HCT116 (cell line): Measurements from ENCODE around the gene FLNC.

Experiments
- CBX3 ChIP-seq: IDR thresholded peaks from 2 replicates; pipeline ENCODE4 v1.6.1; 2012; ENCODE audit warnings: low read depth
- EZH2 ChIP-seq: fragments of 200-600 bp; sonication (generic); IDR thresholded peaks from 2 replicates; pipeline ENCODE4 v1.6.1; 2017; ENCODE audit warnings: antibody characterized with exemption, mixed run types
- POLR2A ChIP-seq: IDR thresholded peaks from 2 replicates; pipeline ENCODE4 v1.7.0; 2011; ENCODE audit warnings: borderline replicate concordance; ENCODE audit not compliant: insufficient read depth, insufficient read length; ENCODE audit errors: extremely low read depth
- SRF ChIP-seq: IDR thresholded peaks from 2 replicates; pipeline ENCODE4 v1.6.1; 2012; ENCODE audit warnings: low read depth
- TF ChIP-seq, protein P1 (sequence below), 3 experiments: fragments of 200-600 bp in 1 of 3; sonication (generic) in 1 of 3; IDR thresholded peaks in 2 of 3; conservative IDR thresholded peaks in 1 of 3; 2 replicates each; pipeline ENCODE4 v1.5.1; 2012 to 2017; ENCODE audit warnings: low read depth in 2 of 3, low read length in 2 of 3, antibody characterized with exemption in 1 of 3, borderline replicate concordance in 1 of 3, control low read depth in 1 of 3, mild to moderate bottlenecking in 1 of 3, mixed read lengths in 1 of 3, mixed run types in 1 of 3, moderate library complexity in 1 of 3; ENCODE audit not compliant: insufficient read depth in 1 of 3
- TF ChIP-seq, protein P2 (sequence below): IDR thresholded peaks from 2 replicates; pipeline ENCODE4 v1.6.1; 2012; ENCODE audit warnings: low read depth

DNA sequence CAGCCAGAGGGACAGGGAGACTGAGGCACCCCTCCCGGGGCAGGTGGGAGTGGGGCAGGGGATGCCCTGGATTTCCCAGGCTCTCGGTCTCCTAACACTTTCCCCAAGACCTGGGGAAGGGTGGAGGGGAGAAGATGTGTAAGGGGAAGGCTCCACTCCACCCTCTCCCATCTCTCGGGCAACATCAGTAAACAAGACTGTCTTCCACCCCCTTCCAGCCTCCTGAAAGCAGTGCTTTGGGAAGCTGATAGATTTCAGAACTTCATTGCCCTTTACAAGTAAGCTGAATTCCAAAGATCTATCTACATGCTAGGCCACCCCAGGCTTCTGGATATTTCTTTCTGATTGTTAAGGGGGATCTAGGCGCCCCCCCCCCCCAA, 3.7 kb downstream of the FLNC start:
- no peak for TF ChIP-seq EZH2
- no peak for TF ChIP-seq CBX3
- TF ChIP-seq, protein P1, sequence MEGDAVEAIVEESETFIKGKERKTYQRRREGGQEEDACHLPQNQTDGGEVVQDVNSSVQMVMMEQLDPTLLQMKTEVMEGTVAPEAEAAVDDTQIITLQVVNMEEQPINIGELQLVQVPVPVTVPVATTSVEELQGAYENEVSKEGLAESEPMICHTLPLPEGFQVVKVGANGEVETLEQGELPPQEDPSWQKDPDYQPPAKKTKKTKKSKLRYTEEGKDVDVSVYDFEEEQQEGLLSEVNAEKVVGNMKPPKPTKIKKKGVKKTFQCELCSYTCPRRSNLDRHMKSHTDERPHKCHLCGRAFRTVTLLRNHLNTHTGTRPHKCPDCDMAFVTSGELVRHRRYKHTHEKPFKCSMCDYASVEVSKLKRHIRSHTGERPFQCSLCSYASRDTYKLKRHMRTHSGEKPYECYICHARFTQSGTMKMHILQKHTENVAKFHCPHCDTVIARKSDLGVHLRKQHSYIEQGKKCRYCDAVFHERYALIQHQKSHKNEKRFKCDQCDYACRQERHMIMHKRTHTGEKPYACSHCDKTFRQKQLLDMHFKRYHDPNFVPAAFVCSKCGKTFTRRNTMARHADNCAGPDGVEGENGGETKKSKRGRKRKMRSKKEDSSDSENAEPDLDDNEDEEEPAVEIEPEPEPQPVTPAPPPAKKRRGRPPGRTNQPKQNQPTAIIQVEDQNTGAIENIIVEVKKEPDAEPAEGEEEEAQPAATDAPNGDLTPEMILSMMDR (IDR thresholded peaks at IDR 0.05 in 2 of 3, conservative IDR thresholded peaks at IDR 0.05 in 1 of 3; ENCODE audit: borderline replicate concordance in 1 of 3, insufficient read depth in 1 of 3, low read depth in 2 of 3, low read length in 2 of 3): no peak
- no peak for TF ChIP-seq SRF
- TF ChIP-seq, protein P2, sequence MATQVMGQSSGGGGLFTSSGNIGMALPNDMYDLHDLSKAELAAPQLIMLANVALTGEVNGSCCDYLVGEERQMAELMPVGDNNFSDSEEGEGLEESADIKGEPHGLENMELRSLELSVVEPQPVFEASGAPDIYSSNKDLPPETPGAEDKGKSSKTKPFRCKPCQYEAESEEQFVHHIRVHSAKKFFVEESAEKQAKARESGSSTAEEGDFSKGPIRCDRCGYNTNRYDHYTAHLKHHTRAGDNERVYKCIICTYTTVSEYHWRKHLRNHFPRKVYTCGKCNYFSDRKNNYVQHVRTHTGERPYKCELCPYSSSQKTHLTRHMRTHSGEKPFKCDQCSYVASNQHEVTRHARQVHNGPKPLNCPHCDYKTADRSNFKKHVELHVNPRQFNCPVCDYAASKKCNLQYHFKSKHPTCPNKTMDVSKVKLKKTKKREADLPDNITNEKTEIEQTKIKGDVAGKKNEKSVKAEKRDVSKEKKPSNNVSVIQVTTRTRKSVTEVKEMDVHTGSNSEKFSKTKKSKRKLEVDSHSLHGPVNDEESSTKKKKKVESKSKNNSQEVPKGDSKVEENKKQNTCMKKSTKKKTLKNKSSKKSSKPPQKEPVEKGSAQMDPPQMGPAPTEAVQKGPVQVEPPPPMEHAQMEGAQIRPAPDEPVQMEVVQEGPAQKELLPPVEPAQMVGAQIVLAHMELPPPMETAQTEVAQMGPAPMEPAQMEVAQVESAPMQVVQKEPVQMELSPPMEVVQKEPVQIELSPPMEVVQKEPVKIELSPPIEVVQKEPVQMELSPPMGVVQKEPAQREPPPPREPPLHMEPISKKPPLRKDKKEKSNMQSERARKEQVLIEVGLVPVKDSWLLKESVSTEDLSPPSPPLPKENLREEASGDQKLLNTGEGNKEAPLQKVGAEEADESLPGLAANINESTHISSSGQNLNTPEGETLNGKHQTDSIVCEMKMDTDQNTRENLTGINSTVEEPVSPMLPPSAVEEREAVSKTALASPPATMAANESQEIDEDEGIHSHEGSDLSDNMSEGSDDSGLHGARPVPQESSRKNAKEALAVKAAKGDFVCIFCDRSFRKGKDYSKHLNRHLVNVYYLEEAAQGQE: no peak
- TF ChIP-seq POLR2A: no peak
